HL-60/S4 treated with phorbol 12-myristate 13-acetate at 8.2 ng/mL for 4 days and 3 days (cell line): ENCODE results near the gene IL1A.

Experiments
- in situ Hi-C: fragments of 300-500 bp; cut with MboI; formaldehyde crosslinking; loops from 2 replicates; pipeline ENCODE4 v1.15.0; 2022; ENCODE audit warnings: low sequenced_read_pairs

IL1A gene

GRCh38 chr2:112793449-112793978, 9.2 kb upstream of the IL1A start:
- in situ Hi-C loops, result no loop called here

- in situ Hi-C loops, result no loop called here
Measured at GRCh38 chr2:112792419-112792818, 8.1 kb upstream of the IL1A start.

- in situ Hi-C loops, result no loop called here
Measured at GRCh38 chr2:112791693-112792230, 7.5 kb upstream of the IL1A start.

- in situ Hi-C loops, result no loop called here
Measured at GRCh38 chr2:112791019-112791418, 6.7 kb upstream of the IL1A start.

- in situ Hi-C loops, result no loop called here
Measured at GRCh38 chr2:112790305-112790704, 6.0 kb upstream of the IL1A start.

- in situ Hi-C loops, result no loop called here
Measured at GRCh38 chr2:112789186-112789585, 4.9 kb upstream of the IL1A start.

- in situ Hi-C loops, result no loop called here
Measured at GRCh38 chr2:112788653-112789052, 4.4 kb upstream of the IL1A start.

GRCh38 chr2:112787729-112788393, 3.6 kb upstream of the IL1A start:
- in situ Hi-C loops, result no loop called here

- in situ Hi-C loops, result no loop called here
Measured at GRCh38 chr2:112787294-112787693, 3.0 kb upstream of the IL1A start.

- in situ Hi-C loops, result no loop called here
Measured at GRCh38 chr2:112783187-112783714, 1.0 kb downstream of the IL1A start.

- in situ Hi-C loops, result no loop called here
Measured at GRCh38 chr2:112782234-112782799, 2.0 kb downstream of the IL1A start.

- in situ Hi-C loops, result no loop called here
Measured at GRCh38 chr2:112779598-112779997, 4.7 kb downstream of the IL1A start.

GRCh38 chr2:112777036-112777435, 7.3 kb downstream of the IL1A start:
- in situ Hi-C loops, result no loop called here

- in situ Hi-C loops, result no loop called here
Measured at GRCh38 chr2:112776113-112776512, 8.2 kb downstream of the IL1A start.

GRCh38 chr2:112774536-112775285, 9.6 kb downstream of the IL1A start:
- in situ Hi-C loops, result loop anchor here (25.0 kb wide), 1 partner anchor 113 kb away; no protein-coding TSS in a partner anchor

GRCh38 chr2:112773556-112773955, 10.7 kb downstream of the IL1A start:
- in situ Hi-C loops, result loop anchor here (25.0 kb wide), 1 partner anchor 114 kb away; no protein-coding TSS in a partner anchor

- in situ Hi-C loops, result loop anchor here (25.0 kb wide), 1 partner anchor 114 kb away; no protein-coding TSS in a partner anchor
Measured at GRCh38 chr2:112772911-112773475, 11.3 kb downstream of the IL1A start.

GRCh38 chr2:112772322-112772721, 12.0 kb downstream of the IL1A start:
- in situ Hi-C loops, result loop anchor here (25.0 kb wide), 1 partner anchor 115 kb away; no protein-coding TSS in a partner anchor

- in situ Hi-C loops, result loop anchor here (25.0 kb wide), 1 partner anchor 119 kb away; no protein-coding TSS in a partner anchor
Measured at GRCh38 chr2:112768432-112768831, 15.9 kb downstream of the IL1A start.

GRCh38 chr2:112767693-112768330, 16.5 kb downstream of the IL1A start:
- in situ Hi-C loops, result loop anchor here (25.0 kb wide), 1 partner anchor 119 kb away; no protein-coding TSS in a partner anchor
